ENCODE measurements around the gene GALR3. TPM values are rescaled to one million over a fixed set of nuclear protein-coding genes. Genes with fewer than 3 reads are reported as not detected.

The GALR3 gene
- not detected in 2 replicates for total RNA-seq
- polyA plus RNA-seq = not detected in 2 replicates
- not detected in 2 replicates for polyA plus RNA-seq (2012)
- not detected in 2 replicates for polyA minus RNA-seq (ENCODE audit: low replicate concordance)

GRCh38 chr22:37823134-37823985, at the start of gene GALR3:
GALR3 (plus strand) TSS chr22:37823382; CDS start chr22:37823407, 25 bp downstream.
- TF ChIP-seq EZH2 (IDR thresholded peaks at IDR 0.05; ENCODE audit: low read length, missing control alignments) = no peak
- no peak for TF ChIP-seq CTCF (conservative IDR thresholded peaks at IDR 0.05 in 1 of 2, IDR thresholded peaks at IDR 0.05 in 1 of 2; ENCODE audit: low read depth in 1 of 2, low read length in 2 of 2)
- H3K4me1 ChIP-seq (ENCODE audit: control insufficient read depth, extremely low read depth, insufficient read depth, low read length) = no peaks in the 10 kb centered on the region
- no peak within 1 kb of the TSS for H2AFZ ChIP-seq (ENCODE audit: low read length)
- H3K9ac ChIP-seq (ENCODE audit: insufficient read depth, low read length) = no peak within 1 kb of the TSS
- H3K9me3 ChIP-seq (ENCODE audit: control insufficient read depth, insufficient read depth, low read depth, low read length) = no peaks in the 10 kb centered on the region
- no peaks in the 10 kb centered on the region for H3K79me2 ChIP-seq (ENCODE audit: control insufficient read depth, insufficient read depth, low read length)
- no peaks in the 10 kb centered on the region for H4K20me1 ChIP-seq (ENCODE audit: control insufficient read depth, extremely low read depth, insufficient read depth, low read length)
- no peak within 1 kb of the TSS for H3K4me3 ChIP-seq (replicated peaks in 1 of 4; ENCODE audit: control extremely low read depth in 1 of 4, insufficient read depth in 1 of 4, low read depth in 3 of 4, low read length in 4 of 4)
- DNase-seq (ENCODE audit: low read depth in 2 of 2) = no peak
- H3K4me2 ChIP-seq (ENCODE audit: extremely low read depth, insufficient read depth, low read length) = no peak within 1 kb of the TSS
- peaks cover 7% of the 10 kb centered on the region for H3K27me3 ChIP-seq (ENCODE audit: control insufficient read depth, insufficient read depth, low read length)
- H3K36me3 ChIP-seq (ENCODE audit: control insufficient read depth, insufficient read depth, low read length) = no peaks in the 10 kb centered on the region
- H3K27ac ChIP-seq (ENCODE audit: insufficient read depth, low read length) = no peak within 1 kb of the TSS

GRCh38 chr22:37774728-37775127, 48.5 kb upstream of the GALR3 start:
- Histone ChIP-seq H3K9ac (ENCODE audit: insufficient read depth, low read length) (no peak overlapping the region), H3K27ac (ENCODE audit: insufficient read depth, low read length) (peak overlapping the region; percentile 96), H3K4me2 (ENCODE audit: extremely low read depth, insufficient read depth, low read length) (no peak overlapping the region), H3K36me3 (ENCODE audit: control insufficient read depth, insufficient read depth, low read length) (peaks cover 28% of the 10 kb centered on the region), H4K20me1 (ENCODE audit: control insufficient read depth, extremely low read depth, insufficient read depth, low read length) (no peaks in the 10 kb centered on the region), H3K4me1 (ENCODE audit: control insufficient read depth, extremely low read depth, insufficient read depth, low read length) (peaks cover 25% of the 10 kb centered on the region), H3K79me2 (ENCODE audit: control insufficient read depth, insufficient read depth, low read length) (no peaks in the 10 kb centered on the region), H3K9me3 (ENCODE audit: control insufficient read depth, insufficient read depth, low read depth, low read length) (no peaks in the 10 kb centered on the region), H2AFZ (ENCODE audit: low read length) (no peak overlapping the region), H3K27me3 (ENCODE audit: control insufficient read depth, insufficient read depth, low read length) (no peaks in the 10 kb centered on the region), H3K4me3 (replicated peaks in 1 of 4; ENCODE audit: control extremely low read depth in 1 of 4, insufficient read depth in 1 of 4, low read depth in 3 of 4, low read length in 4 of 4) (no peak overlapping the region)
- TF ChIP-seq CTCF (conservative IDR thresholded peaks at IDR 0.05 in 1 of 2, IDR thresholded peaks at IDR 0.05 in 1 of 2; ENCODE audit: low read depth in 1 of 2, low read length in 2 of 2) (no peak), EZH2 (IDR thresholded peaks at IDR 0.05; ENCODE audit: low read length, missing control alignments) (no peak)
- no peak for DNase-seq (ENCODE audit: low read depth in 2 of 2)

- TF ChIP-seq EZH2 (IDR thresholded peaks at IDR 0.05; ENCODE audit: low read length, missing control alignments) (no peak), CTCF (conservative IDR thresholded peaks at IDR 0.05 in 1 of 2, IDR thresholded peaks at IDR 0.05 in 1 of 2; ENCODE audit: low read depth in 1 of 2, low read length in 2 of 2) (no peak)
- Histone ChIP-seq H3K36me3 (ENCODE audit: control insufficient read depth, insufficient read depth, low read length) (peaks cover 28% of the 10 kb centered on the region), H3K4me2 (ENCODE audit: extremely low read depth, insufficient read depth, low read length) (no peak overlapping the region), H3K4me1 (ENCODE audit: control insufficient read depth, extremely low read depth, insufficient read depth, low read length) (peaks cover 25% of the 10 kb centered on the region), H2AFZ (ENCODE audit: low read length) (no peak overlapping the region), H3K79me2 (ENCODE audit: control insufficient read depth, insufficient read depth, low read length) (no peaks in the 10 kb centered on the region), H3K4me3 (replicated peaks in 1 of 4; ENCODE audit: control extremely low read depth in 1 of 4, insufficient read depth in 1 of 4, low read depth in 3 of 4, low read length in 4 of 4) (no peak overlapping the region), H3K9ac (ENCODE audit: insufficient read depth, low read length) (peak overlapping the region; percentile 23), H4K20me1 (ENCODE audit: control insufficient read depth, extremely low read depth, insufficient read depth, low read length) (no peaks in the 10 kb centered on the region), H3K9me3 (ENCODE audit: control insufficient read depth, insufficient read depth, low read depth, low read length) (no peaks in the 10 kb centered on the region), H3K27ac (ENCODE audit: insufficient read depth, low read length) (peak overlapping the region; percentile 96), H3K27me3 (ENCODE audit: control insufficient read depth, insufficient read depth, low read length) (no peaks in the 10 kb centered on the region)
- peak; percentile 83 to 84 for DNase-seq (ENCODE audit: low read depth in 2 of 2)
These were observed 47.2 kb upstream of the GALR3 start for GRCh38 chr22:37775785-37776638.

Data from fibroblast of lung (primary cell).